Osteocyte (in vitro differentiated cells): Measurements from ENCODE around the gene MAP6. TPM values are rescaled to one million over a fixed set of nuclear protein-coding genes. Genes with fewer than 3 reads are reported as not detected.
"Not testable (repeated sequence)": the region's sequence is repeated elsewhere in the genome, so short reads cannot be mapped to it uniquely, and the experiment has no call there.

Experiments
- DNase-seq: peaks from one replicate; pipeline ENCODE4 v3.0.0; 2021; ENCODE audit warnings: mixed read lengths; ENCODE audit not compliant: unreplicated experiment; ENCODE audit errors: extremely low spot score
- H3K27ac Mint-ChIP-seq: one replicate; pipeline ENCODE4 v1.8.0; 2021; ENCODE audit warnings: mild to moderate bottlenecking, mixed read lengths; ENCODE audit not compliant: unreplicated experiment
- H3K27me3 Mint-ChIP-seq: one replicate; pipeline ENCODE4 v1.8.0; 2021; ENCODE audit warnings: mixed read lengths; ENCODE audit not compliant: unreplicated experiment
- H3K36me3 Mint-ChIP-seq: one replicate; pipeline ENCODE4 v1.8.0; 2021; ENCODE audit warnings: mixed read lengths; ENCODE audit not compliant: unreplicated experiment
- H3K4me1 Mint-ChIP-seq: one replicate; pipeline ENCODE4 v1.8.0; 2021; ENCODE audit warnings: mixed read lengths; ENCODE audit not compliant: unreplicated experiment
- H3K4me3 Mint-ChIP-seq: one replicate; pipeline ENCODE4 v1.8.0; 2021; ENCODE audit warnings: mild to moderate bottlenecking, moderate library complexity, mixed read lengths; ENCODE audit not compliant: unreplicated experiment
- H3K9me3 Mint-ChIP-seq: one replicate; pipeline ENCODE4 v1.8.0; 2021; ENCODE audit warnings: mixed read lengths; ENCODE audit not compliant: unreplicated experiment
- CTCF ChIP-seq: fragments of 200-600 bp; sonication (generic); IDR thresholded peaks from 2 replicates; pipeline ENCODE4 v1.5.0; 2021; ENCODE audit warnings: antibody characterized with exemption, mild to moderate bottlenecking, moderate library complexity
- total RNA-seq: library from RNA; stranded (reverse); gene quantifications from 2 replicates; pipeline ENCODE4 v1.2.1, GENCODE V29; 2021

MAP6 gene
- total RNA-seq, 1 donor from 2014 or later: 2.3 TPM

GRCh38 chr11:75589933-75590332, 78.9 kb downstream of the MAP6 start:
- no peak overlapping the region for H3K27ac Mint-ChIP-seq
- peaks cover 29% of the 10 kb centered on the region for H3K27me3 Mint-ChIP-seq
- DNase-seq: no peak
- no peaks in the 10 kb centered on the region for H3K9me3 Mint-ChIP-seq
- H3K4me1 Mint-ChIP-seq: no peaks in the 10 kb centered on the region
- no peak for TF ChIP-seq CTCF
- no peak overlapping the region for H3K4me3 Mint-ChIP-seq
- no peaks in the 10 kb centered on the region for H3K36me3 Mint-ChIP-seq

DNA sequence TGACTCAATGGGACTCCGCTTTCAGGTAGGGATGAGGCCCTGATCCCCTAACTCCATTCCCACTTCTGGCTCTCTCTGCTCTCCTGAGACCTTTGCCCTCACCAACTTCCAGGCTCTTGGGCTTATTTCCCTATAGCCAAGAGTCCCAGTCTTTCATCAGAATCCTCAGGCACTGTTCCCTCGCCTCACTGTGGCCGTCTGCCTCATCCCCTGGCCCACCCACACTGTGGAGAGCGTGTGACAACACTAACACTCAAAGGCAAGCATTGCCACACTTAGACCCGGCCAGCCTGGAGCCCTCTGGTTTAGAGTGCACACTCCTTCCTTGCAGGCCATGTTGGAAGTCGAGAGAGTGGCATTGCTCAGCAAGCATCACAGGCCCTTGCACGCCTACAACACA, 79.8 kb downstream of the MAP6 start:
- no peak for TF ChIP-seq CTCF
- H3K27me3 Mint-ChIP-seq: peaks cover 23% of the 10 kb centered on the region
- no peak overlapping the region for H3K4me3 Mint-ChIP-seq
- no peaks in the 10 kb centered on the region for H3K36me3 Mint-ChIP-seq
- H3K27ac Mint-ChIP-seq: no peak overlapping the region
- H3K4me1 Mint-ChIP-seq: peaks cover 4% of the 10 kb centered on the region
- H3K9me3 Mint-ChIP-seq: no peaks in the 10 kb centered on the region
- DNase-seq: no peak

DNA sequence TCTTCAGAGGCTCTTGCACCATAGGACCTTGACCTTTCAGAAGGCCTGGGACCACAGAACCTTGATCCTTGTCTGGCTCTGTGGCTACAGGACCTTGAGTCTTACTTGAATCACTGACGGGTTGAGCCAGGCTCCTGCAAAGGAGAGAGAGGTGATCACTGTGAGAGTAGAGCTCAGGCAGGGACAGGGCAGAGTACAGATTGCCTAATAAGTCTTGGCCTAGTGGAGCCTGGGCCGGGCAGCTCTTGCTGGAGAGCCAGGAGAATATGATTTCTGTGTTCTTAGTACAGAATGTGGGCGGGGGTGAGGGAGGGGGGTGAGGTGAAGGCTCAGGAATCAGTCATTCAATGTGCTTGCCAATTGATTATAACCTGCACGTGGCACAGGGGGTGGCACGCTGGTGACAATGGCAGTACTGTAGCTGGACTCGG, 80.8 kb downstream of the MAP6 start:
- no peak for TF ChIP-seq CTCF
- no peaks in the 10 kb centered on the region for H3K36me3 Mint-ChIP-seq
- no peak overlapping the region for H3K4me3 Mint-ChIP-seq
- H3K9me3 Mint-ChIP-seq: no peaks in the 10 kb centered on the region
- DNase-seq: no peak
- H3K27me3 Mint-ChIP-seq: peaks cover 16% of the 10 kb centered on the region
- H3K27ac Mint-ChIP-seq: no peak overlapping the region
- H3K4me1 Mint-ChIP-seq: peaks cover 6% of the 10 kb centered on the region

- Mint-ChIP-seq H3K9me3 (no peaks in the 10 kb centered on the region), H3K36me3 (no peaks in the 10 kb centered on the region), H3K4me1 (peaks cover 13% of the 10 kb centered on the region), H3K4me3 (no peak overlapping the region), H3K27ac (no peak overlapping the region), H3K27me3 (peaks cover 2% of the 10 kb centered on the region)
- no peak for DNase-seq
- TF ChIP-seq CTCF: no peak
Measured at GRCh38 chr11:75586395-75586794, 82.4 kb downstream of the MAP6 start.

DNA sequence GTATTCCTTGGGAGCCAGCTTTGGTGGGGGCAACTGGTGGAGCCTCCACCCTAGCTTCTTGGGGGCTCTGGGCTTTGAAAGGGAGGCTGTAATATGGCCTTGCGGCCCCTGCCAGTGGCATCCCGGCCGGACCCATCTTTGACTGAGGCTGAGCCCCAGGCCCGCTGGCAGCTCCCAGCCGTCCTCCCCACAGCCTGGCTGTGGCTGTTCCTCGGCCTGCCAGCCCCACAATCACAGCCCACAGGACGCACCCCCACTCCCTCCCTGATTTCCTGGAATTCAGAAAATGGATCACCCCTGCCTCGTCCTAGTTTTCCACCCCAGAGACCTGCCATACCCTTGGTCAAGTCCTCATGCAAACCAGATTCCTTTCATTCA, 83.6 kb downstream of the MAP6 start:
- H3K27me3 Mint-ChIP-seq: peaks cover 2% of the 10 kb centered on the region
- TF ChIP-seq CTCF: no peak
- no peak overlapping the region for H3K4me3 Mint-ChIP-seq
- no peak for DNase-seq
- H3K36me3 Mint-ChIP-seq: no peaks in the 10 kb centered on the region
- no peaks in the 10 kb centered on the region for H3K9me3 Mint-ChIP-seq
- peaks cover 13% of the 10 kb centered on the region for H3K4me1 Mint-ChIP-seq
- no peak overlapping the region for H3K27ac Mint-ChIP-seq

DNA sequence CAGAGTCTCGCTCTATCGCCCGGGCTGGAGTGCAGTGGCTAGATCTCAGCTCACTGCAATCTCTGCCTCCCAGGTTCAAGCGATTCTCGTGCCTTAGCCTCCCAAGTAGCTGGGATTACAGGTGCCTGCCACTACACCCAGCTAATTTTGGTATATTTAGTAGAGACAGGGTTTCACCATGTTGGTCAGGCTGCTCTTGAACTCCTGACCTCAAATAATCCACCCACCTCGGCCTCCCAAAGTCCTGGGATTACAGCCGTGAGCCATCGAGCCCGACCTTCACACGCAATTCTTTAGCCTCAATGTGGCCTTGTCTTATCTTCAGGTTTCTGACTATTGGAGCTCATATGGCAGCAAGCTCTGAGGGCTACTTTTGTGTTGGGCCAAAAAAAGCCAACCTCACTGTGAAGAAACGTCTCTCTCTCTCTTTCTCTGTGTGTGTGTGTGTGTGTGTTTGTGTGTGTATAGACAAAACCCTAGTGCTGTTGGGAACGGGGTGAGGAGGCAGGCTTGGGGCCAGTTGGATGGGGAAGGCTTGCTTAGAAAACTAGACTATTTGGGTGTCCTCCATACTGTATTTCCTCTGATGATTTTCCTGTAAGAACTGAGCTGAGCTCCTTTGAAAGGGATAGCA, 84.1 kb downstream of the MAP6 start:
- H3K9me3 Mint-ChIP-seq, H3K36me3 Mint-ChIP-seq, DNase-seq, H3K27me3 Mint-ChIP-seq: not testable (repeated sequence)
- H3K4me3 Mint-ChIP-seq: peak overlapping the region; percentile 71
- H3K27ac Mint-ChIP-seq: peak overlapping the region; percentile 91
- peaks cover 13% of the 10 kb centered on the region for H3K4me1 Mint-ChIP-seq
